Right lobe of liver (tissue), 4 donors: Measurements from ENCODE around the gene PIGV.
A peak's percentile ranks its signal among the peaks of the same experiment; 100 is the strongest.

Experiments
- POLR2A ChIP-seq: fragments of 450-650 bp; IDR thresholded peaks from one replicate; pipeline ENCODE4 v1.6.1; 2017; ENCODE audit warnings: antibody characterized with exemption, mild to moderate bottlenecking
- TF ChIP-seq, protein P1 (sequence below), 4 donors: fragments of 200-600 bp in 3 of 4; fragments of 450-650 bp in 1 of 4; IDR thresholded peaks; one replicate each; pipeline versions ENCODE4 v1.5.1 to v1.8.0; 2016 to 2022; ENCODE audit warnings: antibody characterized with exemption in 4 of 4, mild to moderate bottlenecking in 2 of 4
- donor health status: DM: no; HTN: no; CAD: no.
- donor health status: DM: no; HTN: no; CAD: no.
- donor health status: DM: no; HTN: yes; CAD: no.

DNA sequence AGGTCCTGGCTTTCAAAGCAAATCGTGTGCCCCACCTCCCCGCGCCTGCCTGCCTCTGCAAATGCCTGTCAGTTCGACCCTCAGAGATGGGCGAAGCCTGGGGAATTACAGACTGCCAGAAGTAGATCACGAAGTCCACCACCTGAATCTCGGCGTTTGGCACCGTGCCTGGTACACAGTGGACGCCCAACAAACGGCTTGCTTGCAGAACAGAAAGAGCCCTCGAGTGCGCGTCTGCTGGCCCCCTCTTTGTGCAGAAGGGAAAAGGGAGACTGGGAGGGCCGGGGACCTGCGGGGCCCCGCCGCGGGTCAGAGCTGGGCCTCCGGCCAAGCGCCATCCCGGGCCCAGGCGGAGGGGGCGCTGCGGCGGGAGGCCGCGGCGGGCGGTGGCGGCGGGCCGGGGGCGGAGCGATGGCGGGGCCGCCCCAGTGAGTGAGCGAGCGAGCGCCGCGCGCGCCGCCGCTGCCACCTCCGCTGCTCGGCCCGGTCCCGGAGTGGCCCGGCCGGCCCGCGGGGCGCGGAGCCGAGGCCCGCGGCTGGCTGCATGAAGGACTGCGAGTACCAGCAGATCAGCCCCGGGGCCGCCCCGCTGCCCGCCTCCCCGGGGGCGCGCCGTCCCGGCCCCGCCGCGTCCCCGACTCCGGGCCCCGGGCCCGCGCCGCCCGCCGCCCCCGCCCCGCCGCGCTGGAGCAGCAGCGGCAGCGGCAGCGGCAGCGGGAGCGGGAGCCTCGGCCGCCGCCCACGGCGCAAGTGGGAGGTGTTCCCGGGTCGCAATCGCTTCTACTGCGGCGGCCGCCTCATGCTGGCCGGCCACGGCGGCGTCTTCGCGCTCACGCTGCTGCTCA is 38.7 kb downstream of the PIGV start, which contains the start of gene ZDHHC18:
- TF ChIP-seq POLR2A, result peak; percentile 52
- TF ChIP-seq, protein P1, sequence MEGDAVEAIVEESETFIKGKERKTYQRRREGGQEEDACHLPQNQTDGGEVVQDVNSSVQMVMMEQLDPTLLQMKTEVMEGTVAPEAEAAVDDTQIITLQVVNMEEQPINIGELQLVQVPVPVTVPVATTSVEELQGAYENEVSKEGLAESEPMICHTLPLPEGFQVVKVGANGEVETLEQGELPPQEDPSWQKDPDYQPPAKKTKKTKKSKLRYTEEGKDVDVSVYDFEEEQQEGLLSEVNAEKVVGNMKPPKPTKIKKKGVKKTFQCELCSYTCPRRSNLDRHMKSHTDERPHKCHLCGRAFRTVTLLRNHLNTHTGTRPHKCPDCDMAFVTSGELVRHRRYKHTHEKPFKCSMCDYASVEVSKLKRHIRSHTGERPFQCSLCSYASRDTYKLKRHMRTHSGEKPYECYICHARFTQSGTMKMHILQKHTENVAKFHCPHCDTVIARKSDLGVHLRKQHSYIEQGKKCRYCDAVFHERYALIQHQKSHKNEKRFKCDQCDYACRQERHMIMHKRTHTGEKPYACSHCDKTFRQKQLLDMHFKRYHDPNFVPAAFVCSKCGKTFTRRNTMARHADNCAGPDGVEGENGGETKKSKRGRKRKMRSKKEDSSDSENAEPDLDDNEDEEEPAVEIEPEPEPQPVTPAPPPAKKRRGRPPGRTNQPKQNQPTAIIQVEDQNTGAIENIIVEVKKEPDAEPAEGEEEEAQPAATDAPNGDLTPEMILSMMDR (IDR thresholded peaks at IDR 0.05), result peak; percentile 19 to 74 (median 48)
